GM12878 (cell line): ENCODE results near the gene MYL1. TPM values are rescaled to one million over a fixed set of nuclear protein-coding genes. Genes with fewer than 3 reads are reported as not detected.

Experiments
- ATAC-seq: fragments of 200-7000 bp; cut with Tn5 transposase; 3 replicates; pipeline ENCODE4 v1.9.1; 2020; ENCODE audit warnings: mild to moderate bottlenecking, moderate library complexity
- BruUV-seq: library from RNA; stranded (reverse); fragments of 400-500 nt; replicated peaks from 2 replicates; lab custom pipeline; 2021; lab: Mats Ljungman, UMichigan
- CTCF ChIA-PET: fragments of 300-600 bp; sonication (Branson Sonifier 250); formaldehyde crosslinking; extraction: SDS; loops from one replicate; lab custom pipeline; 2021; ENCODE audit warnings: inconsistent platforms; lab: Yijun Ruan, JAX
- POLR2A ChIA-PET: fragments of 350-600 bp; formaldehyde crosslinking; extraction: SDS; loops from one replicate; lab custom pipeline; 2021; ENCODE audit warnings: inconsistent platforms; lab: Charles Lee
- RAD21 ChIA-PET: fragments of 300-600 bp; sonication (Branson Sonifier 250); formaldehyde crosslinking; loops from one replicate; lab custom pipeline; 2023; ENCODE audit warnings: antibody characterized with exemption; ENCODE audit not compliant: unreplicated experiment; lab: Charles Lee
- SMC1A ChIA-PET: fragments of 300-600 bp; sonication (Branson Sonifier 250); formaldehyde crosslinking; loops from one replicate; lab custom pipeline; 2023; ENCODE audit not compliant: unreplicated experiment, uncharacterized antibody; lab: Charles Lee
- DNase-seq: peaks from one replicate; pipeline ENCODE4 v3.0.0-alpha.2; 2011; ENCODE audit warnings: low read depth, low spot score
- FAIRE-seq: peaks from 3 replicates; lab custom pipeline; 2011; peaks lifted over from hg19 to GRCh38; lab: Jason Lieb, UNC
- H2AFZ ChIP-seq: 2 replicates; pipeline ENCODE4 v1.6.0; 2011; ENCODE audit warnings: low read depth, low read length, control low read depth; ENCODE audit not compliant: control insufficient read depth
- H3K27ac ChIP-seq: 2 replicates; pipeline ENCODE4 v1.5.1; 2011; ENCODE audit warnings: control low read depth; ENCODE audit not compliant: control insufficient read depth, insufficient read depth
- H3K27me3 ChIP-seq, 2 experiments: replicated peaks in 1 of 2; 2 replicates each; pipeline versions ENCODE4 v1.6.0 to v1.6.1; 2011; ENCODE audit warnings: low read length in 1 of 2; ENCODE audit not compliant: control insufficient read depth in 2 of 2, insufficient read depth in 2 of 2
- H3K36me3 ChIP-seq, 2 experiments: 2 replicates each; pipeline ENCODE4 v1.5.1; 2011; ENCODE audit warnings: low read length in 1 of 2; ENCODE audit not compliant: control insufficient read depth in 2 of 2, insufficient read depth in 2 of 2
- H3K4me1 ChIP-seq: 2 replicates; pipeline ENCODE4 v1.6.1; 2011; ENCODE audit warnings: mild to moderate bottlenecking, low read length, moderate library complexity, mixed read lengths; ENCODE audit not compliant: control insufficient read depth, insufficient read depth
- H3K4me2 ChIP-seq: 2 replicates; pipeline ENCODE4 v1.6.0; 2011; ENCODE audit warnings: control low read depth; ENCODE audit not compliant: control insufficient read depth, insufficient read depth
- H3K4me3 ChIP-seq: fragments of 200-600 bp; sonication (generic); 2 replicates; pipeline ENCODE4 v1.5.1; 2016
- H3K79me2 ChIP-seq: 2 replicates; pipeline ENCODE4 v1.6.0; 2011; ENCODE audit warnings: low read length; ENCODE audit not compliant: control insufficient read depth, insufficient read depth
- H3K9ac ChIP-seq: 2 replicates; pipeline ENCODE4 v1.8.0; 2011; ENCODE audit warnings: low read length, control low read depth, mixed read lengths; ENCODE audit not compliant: control insufficient read depth, insufficient read depth
- H3K9me3 ChIP-seq: replicated peaks from 3 replicates; pipeline ENCODE4 v1.5.1; 2011; ENCODE audit warnings: mild to moderate bottlenecking, low read length; ENCODE audit not compliant: control insufficient read depth, insufficient read depth
- H4K20me1 ChIP-seq: 2 replicates; pipeline ENCODE4 v1.6.0; 2011; ENCODE audit not compliant: control insufficient read depth, insufficient read depth
- EGR1 ChIP-seq, 2 experiments: IDR thresholded peaks; 1 replicate in 1 of 2; 2 replicates in 1 of 2; pipeline ENCODE4 v1.6.1; 2011 to 2012; ENCODE audit warnings: low read depth in 2 of 2, low read length in 2 of 2, borderline replicate concordance in 1 of 2, mild to moderate bottlenecking in 1 of 2, moderate library complexity in 1 of 2
- PML ChIP-seq: IDR thresholded peaks from 2 replicates; pipeline ENCODE4 v1.6.1; 2012; ENCODE audit warnings: low read length, inconsistent platforms
- POU2F2 ChIP-seq: IDR thresholded peaks from 3 replicates; pipeline ENCODE4 v1.6.1; 2011; ENCODE audit warnings: low read depth, mild to moderate bottlenecking, low read length, borderline replicate concordance
- SMAD5 ChIP-seq: IDR thresholded peaks from 2 replicates; pipeline ENCODE4 v1.6.1; 2016; ENCODE audit warnings: antibody characterized with exemption, low read depth
- YBX1 ChIP-seq: fragments of 450-650 bp; IDR thresholded peaks from 2 replicates; pipeline ENCODE4 v1.6.1; 2016; ENCODE audit warnings: antibody characterized with exemption
- ZNF687 ChIP-seq: fragments of 450-650 bp; IDR thresholded peaks from 2 replicates; pipeline ENCODE4 v1.6.1; 2017; ENCODE audit warnings: mild to moderate bottlenecking, moderate library complexity
- WGBS: methylation state at CpG from one replicate; pipeline ENCODE4 v1.1.6; 2016; ENCODE audit warnings: low lambda C conversion rate; ENCODE audit not compliant: insufficient replicate concordance, insufficient coverage; ENCODE audit errors: missing lambda C conversion rate; 5-methylcytosine and 5-hydroxymethylcytosine counted together
- in situ Hi-C: fragments of 300-500 bp; cut with MboI; formaldehyde crosslinking; loops from 9 replicates; pipeline ENCODE4 v1.14.3; 2018; ENCODE audit warnings: mixed read lengths
- intact Hi-C: fragments of 100-400 bp; cut with micrococcal nuclease; formaldehyde crosslinking; loops from one replicate; pipeline ENCODE4 v1.14.2; 2022; ENCODE audit not compliant: unreplicated experiment
- polyA plus RNA-seq, 11 experiments: library from polyadenylated mRNA; depleted of rRNA in 4 of 11; unstranded in 6 of 11; stranded (reverse) in 5 of 11; fragments of >200 nt; fragmentation: Nextera tagmentation in 4 of 11; fragmentation: Illumina TruSeq in 1 of 11; extraction: Ambion mirVana in 4 of 11; extraction: Trizol in 1 of 11; gene quantifications; 1 replicate in 1 of 11; 2 replicates in 10 of 11; pipeline versions ENCODE4 v1.2.1 to v1.2.3, GENCODE V29; 2011 to 2016; ENCODE audit warnings: inconsistent platforms in 2 of 11, missing spikeins in 2 of 11, low read depth in 1 of 11
- total RNA-seq, 4 experiments: library from RNA; depleted of rRNA in 3 of 4; stranded (reverse); fragments of >200 nt in 3 of 4; fragmentation: Illumina TruSeq in 1 of 4; extraction: Trizol in 1 of 4; gene quantifications; 2 replicates each; pipeline versions ENCODE4 v1.2.1 to v1.2.3, GENCODE V29; 2013 to 2021

Gene MYL1
- total and polyA plus RNA-seq, 10 of the 15 experiments (the other 5 are each of a cell fraction or from before 2014, with no cell fraction given): 0.43 TPM; not detected in 9

GRCh38 chr2:210299866-210300373, 15.1 kb downstream of the MYL1 start:
- intact Hi-C loops: no loop called here
- BruUV-seq: no TSS peak
- Histone ChIP-seq H3K4me3 (no peak overlapping the region), H2AFZ (no peak overlapping the region), H3K79me2 (no peaks in the 10 kb centered on the region), H3K9ac (no peak overlapping the region), H3K4me2 (no peak overlapping the region), H3K36me3 (no peaks in the 10 kb centered on the region), H3K9me3 (no peaks in the 10 kb centered on the region), H4K20me1 (no peaks in the 10 kb centered on the region), H3K27ac (no peak overlapping the region), H3K4me1 (no peaks in the 10 kb centered on the region), H3K27me3 (no peaks in the 10 kb centered on the region)
- CTCF ChIA-PET: no interaction called here
- FAIRE-seq (no peak), ATAC-seq (no peak), DNase-seq (no peak)
- in situ Hi-C loops: no loop called here
- SMC1A ChIA-PET: no interaction called here
- 28% methylated on average over 3 of the region's 3 CpGs for WGBS
- TF ChIP-seq SMAD5: no peak
- TF ChIP-seq ZNF687: no peak
- TF ChIP-seq POU2F2: no peak
- TF ChIP-seq EGR1 (IDR thresholded peaks at IDR 0.05; ENCODE audit: borderline replicate concordance in 1 of 2, low read depth in 2 of 2, low read length in 2 of 2): no peak
- no peak for TF ChIP-seq PML
- no peak for TF ChIP-seq YBX1
- RAD21 ChIA-PET: no interaction called here
- POLR2A ChIA-PET: no interaction called here
